Measurements from ENCODE around the gene POLR2J. TPM values are rescaled to one million over a fixed set of nuclear protein-coding genes. Genes with fewer than 3 reads are reported as not detected.

POLR2J gene
- total RNA-seq, 2 experiments from 2014 or later, result 43.9 to 47.1 TPM

DNA sequence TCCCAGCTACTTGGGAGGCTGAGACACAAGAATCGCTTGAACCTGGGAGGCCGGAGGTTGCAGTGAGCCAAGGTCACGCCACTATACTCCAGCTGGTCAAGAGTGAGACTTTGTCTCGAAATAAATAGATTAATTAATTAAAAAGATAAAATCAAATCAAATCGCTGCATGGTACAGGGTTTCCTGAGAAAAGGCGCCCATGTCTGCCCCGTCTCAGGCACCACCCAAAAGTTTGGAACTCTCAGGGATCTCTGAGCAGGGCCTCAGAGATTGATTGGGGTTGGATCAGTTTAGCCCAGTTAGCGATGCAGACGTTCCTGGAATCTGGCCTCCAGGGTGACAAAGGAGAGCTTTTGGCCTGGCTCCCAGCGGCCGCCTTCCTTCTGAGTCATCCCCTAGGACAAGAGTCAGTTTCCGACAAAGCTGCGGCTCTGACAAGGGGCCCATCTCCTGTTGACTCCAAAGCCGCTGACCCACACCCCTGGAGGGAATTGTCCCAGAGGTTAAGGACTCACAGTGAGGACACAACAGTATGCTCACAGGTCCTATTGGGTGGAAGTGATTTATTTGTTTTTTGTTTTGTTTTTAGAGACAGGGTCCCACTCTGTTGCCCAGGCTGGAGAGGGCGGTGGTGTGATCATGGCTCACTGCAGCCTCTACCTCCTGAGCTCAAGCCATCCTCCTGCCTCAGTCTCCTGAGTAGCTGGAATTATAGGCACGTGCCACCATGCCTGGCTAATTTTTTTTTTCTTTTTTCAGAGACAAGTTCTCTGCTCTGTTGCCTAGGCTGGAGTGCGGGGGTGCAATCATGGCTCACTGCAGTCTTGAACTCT is 38.5 kb downstream of the POLR2J start:
- CTCF ChIA-PET, result interaction anchor here (2.5 kb wide), 1 partner anchor 30 kb away, joined by 6 read pairs; no protein-coding TSS in a partner anchor
- Mint-ChIP-seq H3K9me3 (no peaks in the 10 kb centered on the region), H3K27me3 (ENCODE audit: low read depth) (no peaks in the 10 kb centered on the region), H3K36me3 (ENCODE audit: low read depth) (peaks cover 8% of the 10 kb centered on the region), H3K4me3 (no peak overlapping the region), H3K4me1 (ENCODE audit: low read depth) (peaks cover 2% of the 10 kb centered on the region), H3K27ac (no peak overlapping the region)
- no peak for DNase-seq
- intact Hi-C loops (cut with micrococcal nuclease), result loop anchor here (10.0 kb wide), 1 partner anchor 905 kb away; the partner anchor contains the start of genes DNAJC2 and PSMC2

DNA sequence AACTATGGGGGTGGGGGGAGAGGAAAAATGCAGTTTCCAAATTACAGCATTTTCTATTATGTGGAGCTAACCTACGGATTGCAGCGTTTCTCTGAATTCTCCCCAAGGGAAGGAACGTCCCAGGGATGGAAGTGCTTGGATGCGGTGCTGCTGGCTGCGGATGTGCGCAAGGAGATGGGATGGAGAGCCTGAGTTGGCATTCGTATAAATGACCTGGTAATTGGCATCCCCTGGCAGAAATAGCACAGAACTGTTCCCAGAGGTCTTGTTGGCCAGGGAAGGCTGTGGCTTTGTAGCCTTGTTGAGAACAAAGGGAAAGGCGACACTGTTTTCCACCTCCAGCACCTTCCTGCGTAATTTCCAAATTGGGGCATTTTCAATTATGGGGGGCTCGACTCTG is 42.6 kb downstream of the POLR2J start:
- no peak overlapping the region for H3K27ac Mint-ChIP-seq
- CTCF ChIA-PET, result interaction anchor here (1.4 to 2.3 kb wide), 2 partner anchors 24 to 31 kb away, joined by 5 to 9 read pairs; no protein-coding TSS in a partner anchor
- no peaks in the 10 kb centered on the region for H3K27me3 Mint-ChIP-seq (ENCODE audit: low read depth)
- H3K4me1 Mint-ChIP-seq (ENCODE audit: low read depth), result peaks cover 27% of the 10 kb centered on the region
- DNase-seq, result no peak
- intact Hi-C loops (cut with micrococcal nuclease), result loop anchor here (10.0 kb wide), 1 partner anchor 909 kb away; the partner anchor contains the start of genes DNAJC2 and PSMC2
- H3K4me3 Mint-ChIP-seq, result no peak overlapping the region
- H3K36me3 Mint-ChIP-seq (ENCODE audit: low read depth), result peaks cover 3% of the 10 kb centered on the region
- H3K9me3 Mint-ChIP-seq, result no peaks in the 10 kb centered on the region

DNA sequence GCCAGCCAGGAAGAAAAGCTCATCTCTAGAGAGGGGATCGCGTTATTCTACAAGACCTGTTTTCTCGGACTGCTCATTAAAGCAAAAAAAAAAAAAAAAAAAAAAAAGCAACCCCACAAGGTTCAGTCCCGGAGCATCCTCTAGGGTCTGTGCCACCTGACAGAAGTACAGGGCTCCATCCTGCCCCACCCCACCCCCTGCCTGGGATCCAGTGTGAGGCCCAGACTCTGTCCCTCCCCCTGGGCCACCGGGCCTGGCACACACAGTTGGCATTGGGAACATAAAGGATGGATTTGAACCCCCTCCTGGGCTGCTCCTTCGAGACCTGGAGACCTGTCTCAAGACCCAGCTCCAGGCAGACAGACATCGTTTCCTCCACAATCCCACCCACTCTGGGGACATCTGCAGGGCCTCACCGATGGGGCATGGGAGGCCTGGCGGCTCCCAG is 44.7 kb downstream of the POLR2J start:
- peaks cover 3% of the 10 kb centered on the region for H3K36me3 Mint-ChIP-seq (ENCODE audit: low read depth)
- no peaks in the 10 kb centered on the region for H3K27me3 Mint-ChIP-seq (ENCODE audit: low read depth)
- intact Hi-C loops (cut with micrococcal nuclease), result loop anchor here (5.0 to 10.0 kb wide), 2 partner anchors 72 to 911 kb away; partner anchors contain the start of genes DNAJC2 and PSMC2
- H3K9me3 Mint-ChIP-seq, result no peaks in the 10 kb centered on the region
- peak overlapping the region; percentile 79 for H3K4me3 Mint-ChIP-seq
- peak; percentile 44 for DNase-seq
- CTCF ChIA-PET, result interaction anchor here (1.0 to 2.9 kb wide), 5 partner anchors 19 to 33 kb away, joined by 3 to 12 read pairs (median 7); no protein-coding TSS in a partner anchor
- H3K4me1 Mint-ChIP-seq (ENCODE audit: low read depth), result peaks cover 46% of the 10 kb centered on the region
- peak overlapping the region; percentile 28 for H3K27ac Mint-ChIP-seq

DNA sequence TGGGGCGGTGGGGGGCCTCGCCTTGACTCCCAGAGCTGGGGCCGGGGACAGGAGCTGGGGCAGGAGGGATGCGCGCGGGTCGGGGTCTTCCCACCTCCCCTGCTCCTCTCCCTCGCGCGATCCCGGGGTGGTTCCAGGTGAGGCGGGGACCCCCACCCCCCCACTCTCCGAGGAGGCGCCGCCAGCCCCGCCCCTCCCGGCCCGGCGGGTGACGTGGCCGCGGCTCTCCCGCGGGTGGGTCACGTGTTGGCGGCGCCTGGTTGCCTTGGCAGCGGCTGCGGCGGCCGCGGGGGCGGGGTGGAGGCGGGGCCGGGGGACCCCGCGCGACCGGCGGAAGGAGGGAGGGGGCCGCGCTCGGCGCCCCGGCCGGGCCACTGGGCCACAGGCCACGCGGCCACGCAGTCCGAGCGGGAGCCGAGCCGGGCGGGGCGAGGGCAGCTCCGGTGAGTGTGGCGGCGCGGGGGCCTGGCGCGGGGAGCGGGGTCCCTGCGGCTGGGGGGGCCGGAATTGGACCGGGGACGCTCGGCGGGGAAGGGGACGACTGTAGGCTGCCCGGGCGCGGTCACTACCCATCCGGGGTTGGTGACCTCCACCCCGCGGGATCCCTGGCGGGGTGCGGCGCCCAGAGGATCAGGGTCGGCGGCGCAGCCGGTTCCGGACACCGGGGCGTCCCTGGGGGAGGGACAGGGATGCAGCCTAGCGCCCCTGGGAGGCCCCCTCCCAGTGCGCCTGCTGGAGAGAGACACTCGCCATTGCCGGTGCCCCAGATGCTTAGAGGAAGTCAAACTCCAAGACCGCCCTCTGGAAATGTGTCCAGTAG is 45.3 kb downstream of the POLR2J start, which contains the start of gene ORAI2:
TSS of gene ORAI2 (plus strand) at position 357 of the 820 bp plus-strand sequence. CDS start 5,382 bp downstream, outside the sequence.
- Mint-ChIP-seq H3K4me1 (ENCODE audit: low read depth) (peaks cover 49% of the 10 kb centered on the region), H3K4me3 (peak within 1 kb of the TSS; percentile 79), H3K27ac (peak within 1 kb of the TSS; percentile 98), H3K27me3 (ENCODE audit: low read depth) (no peaks in the 10 kb centered on the region), H3K36me3 (ENCODE audit: low read depth) (peaks cover 3% of the 10 kb centered on the region), H3K9me3 (no peaks in the 10 kb centered on the region)
- DNase-seq, result peak; percentile 81
- intact Hi-C loops (cut with micrococcal nuclease), result loop anchor here (5.0 to 10.0 kb wide), 2 partner anchors 71 to 911 kb away; partner anchors contain the start of genes DNAJC2 and PSMC2
- CTCF ChIA-PET, result interaction anchor here (1.0 to 2.9 kb wide), 5 partner anchors 18 to 34 kb away, joined by 3 to 12 read pairs (median 7); no protein-coding TSS in a partner anchor

DNA sequence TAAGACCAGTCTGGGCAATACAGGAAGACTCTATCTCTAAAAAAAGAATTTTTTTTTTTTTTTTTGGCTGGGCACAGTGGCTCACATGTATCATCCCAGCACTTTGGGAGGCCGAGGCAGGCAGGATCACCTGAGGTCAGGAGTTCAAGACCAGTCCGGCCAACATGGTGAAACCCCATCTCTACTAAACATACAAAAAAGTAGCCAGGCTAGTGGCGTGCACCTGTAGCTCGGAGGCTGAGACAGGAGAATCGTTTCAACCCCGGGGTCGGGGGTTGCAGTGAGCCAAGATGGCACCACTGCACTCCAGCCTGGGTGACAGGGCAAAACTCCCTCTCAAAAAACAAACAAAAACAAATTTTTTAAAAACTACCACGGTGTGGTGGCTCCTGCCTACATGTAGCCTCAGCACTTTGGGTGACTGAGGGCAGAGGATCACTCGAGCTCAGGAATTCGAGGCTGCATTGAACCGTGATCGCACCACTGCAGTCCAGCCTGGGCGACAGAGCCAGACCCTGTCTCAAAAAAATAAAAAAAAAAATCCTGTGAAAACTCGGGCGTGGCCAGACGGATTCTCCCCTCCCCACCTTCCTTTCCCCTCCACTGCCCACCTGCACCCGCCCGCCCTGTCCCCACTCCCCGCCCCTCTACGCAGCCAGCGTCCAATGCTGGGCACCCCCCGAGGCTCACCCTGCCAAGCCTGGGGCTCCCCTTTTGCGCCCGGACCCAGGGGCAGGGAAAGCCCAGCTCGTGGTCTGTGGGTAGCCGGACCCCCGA is 46.1 kb downstream of the POLR2J start:
- CTCF ChIA-PET, result interaction anchor here (0.6 to 2.9 kb wide), 2 partner anchors 20 to 27 kb away, joined by 3 to 12 read pairs; no protein-coding TSS in a partner anchor
- peaks cover 55% of the 10 kb centered on the region for H3K4me1 Mint-ChIP-seq (ENCODE audit: low read depth)
- DNase-seq, result peak; percentile 19

DNA sequence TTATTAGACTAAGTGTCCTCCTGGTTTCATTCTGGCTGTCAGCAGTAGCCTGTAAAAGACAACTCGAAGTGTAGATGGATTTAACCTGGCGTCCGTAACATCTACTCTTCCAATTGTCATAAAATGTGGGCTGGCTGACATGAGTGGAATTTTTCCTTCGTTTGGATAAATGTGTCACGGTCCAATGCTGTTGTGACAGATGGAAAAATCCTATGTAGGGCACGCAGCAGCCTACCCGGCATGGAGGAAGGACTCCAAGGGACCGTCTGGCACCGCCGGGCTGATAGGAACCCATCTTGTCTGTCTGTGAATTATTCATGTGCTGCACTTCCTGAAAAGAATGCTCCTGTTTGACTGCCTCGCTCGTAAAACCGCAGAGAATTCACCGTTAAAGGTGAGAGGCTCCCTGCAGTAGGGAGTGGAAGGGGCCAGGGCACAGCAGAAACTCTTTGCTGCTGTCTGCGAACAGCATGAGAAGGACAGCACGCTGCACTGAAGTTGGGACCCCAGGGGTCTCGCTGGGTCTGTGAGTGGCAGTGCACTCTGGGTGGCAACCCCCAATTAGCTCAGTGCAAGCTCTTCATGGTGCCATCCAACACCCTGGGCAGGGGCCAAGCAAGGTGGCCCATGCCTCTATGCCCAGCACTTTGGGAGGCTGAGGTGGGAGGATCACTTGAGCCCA is 47.0 kb downstream of the POLR2J start:
- H3K4me1 Mint-ChIP-seq (ENCODE audit: low read depth), result peaks cover 64% of the 10 kb centered on the region
- H3K27ac Mint-ChIP-seq, result peak overlapping the region; percentile 98
- DNase-seq, result peak; percentile 80
- intact Hi-C loops (cut with micrococcal nuclease), result loop anchor here (1.0 to 10.0 kb wide), 5 partner anchors 16 to 913 kb away; partner anchors contain the start of genes ALKBH4, DNAJC2, LRWD1 and PRKRIP1
- no peaks in the 10 kb centered on the region for H3K27me3 Mint-ChIP-seq (ENCODE audit: low read depth)
- CTCF ChIA-PET, result interaction anchor here (0.6 to 2.9 kb wide), 2 partner anchors 19 to 26 kb away, joined by 3 to 12 read pairs; no protein-coding TSS in a partner anchor
- peak overlapping the region; percentile 74 for H3K4me3 Mint-ChIP-seq
- H3K9me3 Mint-ChIP-seq, result no peaks in the 10 kb centered on the region
- peaks cover 10% of the 10 kb centered on the region for H3K36me3 Mint-ChIP-seq (ENCODE audit: low read depth)

More for the DNA sequence above, 46.1 kb downstream of the POLR2J start:
- peaks cover 3% of the 10 kb centered on the region for H3K36me3 Mint-ChIP-seq (ENCODE audit: low read depth)
- H3K9me3 Mint-ChIP-seq, result no peaks in the 10 kb centered on the region
- intact Hi-C loops (cut with micrococcal nuclease), result loop anchor here (5.0 to 10.0 kb wide), 2 partner anchors 70 to 912 kb away; partner anchors contain the start of genes DNAJC2 and PSMC2
- no peaks in the 10 kb centered on the region for H3K27me3 Mint-ChIP-seq (ENCODE audit: low read depth)
- peak overlapping the region; percentile 98 for H3K27ac Mint-ChIP-seq
- peak overlapping the region; percentile 70 for H3K4me3 Mint-ChIP-seq

DNA sequence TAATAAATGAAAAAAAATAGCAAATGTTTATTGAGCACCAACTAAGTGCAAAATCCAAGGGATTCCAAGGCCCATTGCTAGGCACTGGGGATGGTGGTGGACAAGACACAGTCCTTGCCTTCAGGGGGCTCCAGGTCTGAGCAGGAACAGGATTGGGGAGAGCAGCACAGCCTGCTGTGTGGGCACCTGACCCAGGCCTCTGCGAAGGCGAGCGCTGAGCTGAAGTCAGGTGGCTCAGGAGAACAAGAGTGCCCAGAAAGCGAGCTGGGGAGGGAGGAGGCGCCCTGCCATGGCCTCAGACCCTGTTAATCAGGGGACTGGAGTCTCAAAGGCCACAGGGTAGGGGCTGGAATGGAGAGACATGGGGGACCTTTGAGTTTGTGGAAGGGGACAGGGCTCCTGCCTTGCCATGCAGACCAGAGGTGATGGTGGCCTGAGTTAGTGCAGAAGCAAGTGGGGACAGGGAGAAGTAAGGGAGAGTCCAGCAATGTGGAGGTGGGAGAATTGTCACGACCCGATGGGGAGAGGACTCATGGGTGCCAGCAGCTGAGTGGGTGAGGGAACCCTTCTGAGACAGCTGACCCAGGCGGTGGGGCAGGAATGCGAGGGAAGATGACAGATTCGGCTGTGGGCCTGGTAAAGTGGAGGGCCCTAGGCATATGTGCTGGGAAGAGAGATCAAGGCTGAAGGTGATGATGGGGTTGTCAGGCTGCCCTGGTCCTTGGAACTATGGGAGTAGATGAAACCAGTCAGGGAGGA is 49.4 kb downstream of the POLR2J start:
- H3K27ac Mint-ChIP-seq, result peak overlapping the region; percentile 74
- no peaks in the 10 kb centered on the region for H3K27me3 Mint-ChIP-seq (ENCODE audit: low read depth)
- DNase-seq, result no peak
- no peak overlapping the region for H3K4me3 Mint-ChIP-seq
- H3K36me3 Mint-ChIP-seq (ENCODE audit: low read depth), result peaks cover 20% of the 10 kb centered on the region
- intact Hi-C loops (cut with micrococcal nuclease), result no loop called here
- H3K9me3 Mint-ChIP-seq, result no peaks in the 10 kb centered on the region
- H3K4me1 Mint-ChIP-seq (ENCODE audit: low read depth), result peaks cover 82% of the 10 kb centered on the region
- CTCF ChIA-PET, result interaction anchor here (0.5 to 1.8 kb wide), 3 partner anchors 14 to 38 kb away, joined by 3 to 7 read pairs (median 3); no protein-coding TSS in a partner anchor

DNA sequence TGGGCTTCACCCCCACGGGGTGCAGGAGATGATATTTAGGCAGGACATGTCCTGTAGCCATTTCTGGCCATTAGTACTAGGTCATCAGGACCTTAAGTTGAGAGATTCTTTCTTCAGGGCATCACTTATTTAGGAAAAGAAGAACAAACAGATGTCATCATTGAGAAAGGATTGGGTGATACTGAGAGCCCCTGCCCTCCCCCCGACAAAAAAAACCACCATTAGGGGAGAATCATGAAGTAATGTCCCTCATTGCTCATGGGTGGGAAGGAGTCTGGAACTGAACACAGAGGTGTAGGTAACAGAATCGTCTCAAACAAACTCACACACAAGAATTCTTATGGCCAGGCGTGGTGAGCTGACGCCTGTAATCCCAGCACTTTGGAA is 51.7 kb downstream of the POLR2J start:
- Mint-ChIP-seq H3K9me3 (no peaks in the 10 kb centered on the region), H3K4me1 (ENCODE audit: low read depth) (peaks cover 72% of the 10 kb centered on the region), H3K27me3 (ENCODE audit: low read depth) (no peaks in the 10 kb centered on the region), H3K36me3 (ENCODE audit: low read depth) (peaks cover 20% of the 10 kb centered on the region), H3K4me3 (peak overlapping the region; percentile 77), H3K27ac (peak overlapping the region; percentile 100)
- intact Hi-C loops (cut with micrococcal nuclease), result no loop called here
- CTCF ChIA-PET, result interaction anchor here (0.7 to 3.4 kb wide), 5 partner anchors 11 to 22 kb away, joined by 3 to 17 read pairs (median 3); no protein-coding TSS in a partner anchor
- DNase-seq, result no peak

DNA sequence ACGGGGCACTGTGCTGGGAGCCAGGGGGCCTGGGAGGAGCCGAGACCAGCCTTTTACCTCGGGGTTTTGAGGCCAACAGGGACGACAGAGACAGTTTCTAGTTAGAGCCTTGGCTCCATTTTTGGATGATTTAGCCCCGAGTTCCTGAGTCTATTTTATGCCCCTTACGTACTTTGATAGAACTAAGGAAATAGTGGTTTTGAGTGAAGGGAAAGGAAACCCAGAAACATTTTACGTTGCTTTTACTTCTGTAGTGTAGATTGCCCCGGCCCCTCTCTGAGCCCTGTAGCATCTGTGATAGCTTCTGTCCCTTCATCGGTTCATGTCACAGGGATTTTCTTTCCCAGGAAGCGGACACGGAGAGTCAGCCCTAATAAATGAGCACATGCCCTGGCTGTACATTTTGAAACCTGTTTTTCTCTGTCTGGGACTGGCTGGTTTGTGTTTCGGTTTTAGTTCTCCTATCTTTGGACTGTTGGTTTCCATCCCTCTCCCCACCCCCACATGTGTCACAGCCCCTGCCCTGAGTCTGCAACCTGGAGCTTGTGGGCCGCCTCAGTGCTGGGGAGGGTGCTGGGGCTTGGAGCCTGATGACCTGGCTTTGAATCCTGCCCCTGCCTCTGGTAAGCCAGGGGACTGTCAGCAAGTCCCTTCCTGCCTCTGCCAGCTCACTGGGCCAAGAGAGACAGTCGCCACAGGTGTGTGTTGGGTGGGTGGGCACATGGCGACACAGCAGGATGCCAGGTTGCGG is 52.3 kb downstream of the POLR2J start:
- DNase-seq, result peak; percentile 91
- peak overlapping the region; percentile 77 for H3K4me3 Mint-ChIP-seq
- intact Hi-C loops (cut with micrococcal nuclease), result loop anchor here (1.0 kb wide), 2 partner anchors 11 to 30 kb away; partner anchors contain the start of gene PRKRIP1

More for the DNA sequence above, 52.3 kb downstream of the POLR2J start:
- H3K9me3 Mint-ChIP-seq, result no peaks in the 10 kb centered on the region
- H3K27me3 Mint-ChIP-seq (ENCODE audit: low read depth), result no peaks in the 10 kb centered on the region
- H3K27ac Mint-ChIP-seq, result peak overlapping the region; percentile 100
- peaks cover 20% of the 10 kb centered on the region for H3K36me3 Mint-ChIP-seq (ENCODE audit: low read depth)
- CTCF ChIA-PET, result interaction anchor here (0.7 to 3.4 kb wide), 9 partner anchors 9 to 38 kb away, joined by 3 to 17 read pairs (median 3); partner anchors contain the start of genes ALKBH4 and LRWD1
- peaks cover 70% of the 10 kb centered on the region for H3K4me1 Mint-ChIP-seq (ENCODE audit: low read depth)
